ENCODE data around the gene NKD2. TPM values are rescaled to one million over a fixed set of nuclear protein-coding genes. Genes with fewer than 3 reads are reported as not detected.

Gene NKD2
- polyA plus RNA-seq, 1 donor (not counting 4 experiments of a cell fraction or from before 2014, with no cell fraction given) = not detected

GRCh38 chr5:1007221-1007680 is 1.4 kb upstream of the NKD2 start:
- H3K79me2 ChIP-seq (ENCODE audit: control insufficient read depth, insufficient read depth, low read length) = no peaks in the 10 kb centered on the region
- no peak for DNase-seq (ENCODE audit: low read depth, low spot score)
- FAIRE-seq = no peak
- TF ChIP-seq, protein P1, sequence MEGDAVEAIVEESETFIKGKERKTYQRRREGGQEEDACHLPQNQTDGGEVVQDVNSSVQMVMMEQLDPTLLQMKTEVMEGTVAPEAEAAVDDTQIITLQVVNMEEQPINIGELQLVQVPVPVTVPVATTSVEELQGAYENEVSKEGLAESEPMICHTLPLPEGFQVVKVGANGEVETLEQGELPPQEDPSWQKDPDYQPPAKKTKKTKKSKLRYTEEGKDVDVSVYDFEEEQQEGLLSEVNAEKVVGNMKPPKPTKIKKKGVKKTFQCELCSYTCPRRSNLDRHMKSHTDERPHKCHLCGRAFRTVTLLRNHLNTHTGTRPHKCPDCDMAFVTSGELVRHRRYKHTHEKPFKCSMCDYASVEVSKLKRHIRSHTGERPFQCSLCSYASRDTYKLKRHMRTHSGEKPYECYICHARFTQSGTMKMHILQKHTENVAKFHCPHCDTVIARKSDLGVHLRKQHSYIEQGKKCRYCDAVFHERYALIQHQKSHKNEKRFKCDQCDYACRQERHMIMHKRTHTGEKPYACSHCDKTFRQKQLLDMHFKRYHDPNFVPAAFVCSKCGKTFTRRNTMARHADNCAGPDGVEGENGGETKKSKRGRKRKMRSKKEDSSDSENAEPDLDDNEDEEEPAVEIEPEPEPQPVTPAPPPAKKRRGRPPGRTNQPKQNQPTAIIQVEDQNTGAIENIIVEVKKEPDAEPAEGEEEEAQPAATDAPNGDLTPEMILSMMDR (optimal IDR thresholded peaks at IDR 0.05 in 1 of 3, IDR thresholded peaks at IDR 0.05 in 1 of 3, conservative IDR thresholded peaks at IDR 0.05 in 1 of 3; ENCODE audit: extremely low read depth in 1 of 3, insufficient read depth in 2 of 3, low read length in 3 of 3) = no peak
- TF ChIP-seq EZH2 (IDR thresholded peaks at IDR 0.05; ENCODE audit: low read length) = no peak
- H3K9me3 ChIP-seq (ENCODE audit: control insufficient read depth, low read depth, low read length) = no peaks in the 10 kb centered on the region
- no peak overlapping the region for H3K4me3 ChIP-seq (ENCODE audit: control insufficient read depth in 2 of 3, extremely low read depth in 1 of 3, insufficient read depth in 2 of 3, low read depth in 1 of 3, low read length in 3 of 3)
- H3K9me1 ChIP-seq (ENCODE audit: control insufficient read depth, extremely low read depth, insufficient read depth, low read length) = no peaks in the 10 kb centered on the region
- H3K36me3 ChIP-seq (ENCODE audit: control insufficient read depth in 2 of 2, extremely low read depth in 1 of 2, insufficient read depth in 2 of 2, low read length in 2 of 2) = no peaks in the 10 kb centered on the region
- dilution Hi-C loops (cut with MboI; ENCODE audit: extremely low pct_ligation_motif_present, low sequenced_read_pairs) = no loop called here
- H2AFZ ChIP-seq (ENCODE audit: control insufficient read depth, low read length) = no peak overlapping the region
- H3K4me1 ChIP-seq (ENCODE audit: control insufficient read depth, extremely low read depth, insufficient read depth, low read length) = peaks cover 17% of the 10 kb centered on the region
- H3K9ac ChIP-seq (ENCODE audit: control insufficient read depth, extremely low read depth, insufficient read depth, low read length) = no peak overlapping the region
- no peak overlapping the region for H3K27ac ChIP-seq (ENCODE audit: control insufficient read depth, insufficient read depth, low read length)
- no peak overlapping the region for H3K4me2 ChIP-seq (ENCODE audit: control insufficient read depth, extremely low read depth, insufficient read depth, low read depth, low read length)
- H3K27me3 ChIP-seq (ENCODE audit: control insufficient read depth, extremely low read depth, insufficient read depth, low read length) = peaks cover 84% of the 10 kb centered on the region
- peaks cover 8% of the 10 kb centered on the region for H4K20me1 ChIP-seq (ENCODE audit: control insufficient read depth, extremely low read depth, insufficient read depth, low read length)

- dilution Hi-C loops (cut with MboI; ENCODE audit: extremely low pct_ligation_motif_present, low sequenced_read_pairs) = no loop called here
- TF ChIP-seq, protein P1 (optimal IDR thresholded peaks at IDR 0.05 in 1 of 3, IDR thresholded peaks at IDR 0.05 in 1 of 3, conservative IDR thresholded peaks at IDR 0.05 in 1 of 3; ENCODE audit: extremely low read depth in 1 of 3, insufficient read depth in 2 of 3, low read length in 3 of 3) = no peak
- TF ChIP-seq EZH2 (IDR thresholded peaks at IDR 0.05; ENCODE audit: low read length) = peak; percentile 55
- no peak for DNase-seq (ENCODE audit: low read depth, low spot score)
- Histone ChIP-seq H4K20me1 (ENCODE audit: control insufficient read depth, extremely low read depth, insufficient read depth, low read length) (peaks cover 8% of the 10 kb centered on the region), H3K79me2 (ENCODE audit: control insufficient read depth, insufficient read depth, low read length) (no peaks in the 10 kb centered on the region), H2AFZ (ENCODE audit: control insufficient read depth, low read length) (no peak overlapping the region), H3K9ac (ENCODE audit: control insufficient read depth, extremely low read depth, insufficient read depth, low read length) (no peak overlapping the region), H3K36me3 (ENCODE audit: control insufficient read depth in 2 of 2, extremely low read depth in 1 of 2, insufficient read depth in 2 of 2, low read length in 2 of 2) (no peaks in the 10 kb centered on the region), H3K27me3 (ENCODE audit: control insufficient read depth, extremely low read depth, insufficient read depth, low read length) (peaks cover 89% of the 10 kb centered on the region), H3K4me3 (ENCODE audit: control insufficient read depth in 2 of 3, extremely low read depth in 1 of 3, insufficient read depth in 2 of 3, low read depth in 1 of 3, low read length in 3 of 3) (no peak overlapping the region), H3K9me1 (ENCODE audit: control insufficient read depth, extremely low read depth, insufficient read depth, low read length) (no peaks in the 10 kb centered on the region), H3K4me2 (ENCODE audit: control insufficient read depth, extremely low read depth, insufficient read depth, low read depth, low read length) (no peak overlapping the region), H3K9me3 (ENCODE audit: control insufficient read depth, low read depth, low read length) (no peaks in the 10 kb centered on the region), H3K4me1 (ENCODE audit: control insufficient read depth, extremely low read depth, insufficient read depth, low read length) (peaks cover 15% of the 10 kb centered on the region), H3K27ac (ENCODE audit: control insufficient read depth, insufficient read depth, low read length) (no peak overlapping the region)
- FAIRE-seq = no peak
Measured at GRCh38 chr5:1007681-1008450, 736 bp upstream of the NKD2 start.
